GF-D8 (cell line): ENCODE measurements around the gene EXOC6.
"Not testable (repeated sequence)": the region's sequence is repeated elsewhere in the genome, so short reads cannot be mapped to it uniquely, and the experiment has no call there.

Experiments
- DNase-seq: peaks from one replicate; lab custom pipeline; 2025; lab: John Stamatoyannopoulos, UW

EXOC6 gene

DNA sequence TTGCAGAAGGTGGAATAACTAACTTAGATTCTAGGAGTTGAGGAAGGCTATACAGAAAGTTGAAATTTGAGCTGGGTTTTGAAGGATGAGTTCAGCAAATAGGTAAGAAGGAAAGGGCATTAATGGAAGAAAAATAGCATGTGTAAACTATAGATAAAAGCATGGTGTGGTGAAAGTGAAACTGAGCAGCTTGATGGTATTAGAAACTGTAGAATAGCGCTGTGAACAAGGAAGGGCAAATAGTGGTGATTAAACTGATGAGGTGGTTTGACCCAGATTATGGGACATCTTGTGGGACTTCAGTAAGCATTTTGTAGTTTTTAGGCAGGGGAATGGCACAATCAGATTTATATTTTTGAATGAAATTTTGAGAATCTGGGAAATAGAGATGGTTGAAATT lies 90.5 kb downstream of the EXOC6 start:
- DNase-seq, result no peak

DNA sequence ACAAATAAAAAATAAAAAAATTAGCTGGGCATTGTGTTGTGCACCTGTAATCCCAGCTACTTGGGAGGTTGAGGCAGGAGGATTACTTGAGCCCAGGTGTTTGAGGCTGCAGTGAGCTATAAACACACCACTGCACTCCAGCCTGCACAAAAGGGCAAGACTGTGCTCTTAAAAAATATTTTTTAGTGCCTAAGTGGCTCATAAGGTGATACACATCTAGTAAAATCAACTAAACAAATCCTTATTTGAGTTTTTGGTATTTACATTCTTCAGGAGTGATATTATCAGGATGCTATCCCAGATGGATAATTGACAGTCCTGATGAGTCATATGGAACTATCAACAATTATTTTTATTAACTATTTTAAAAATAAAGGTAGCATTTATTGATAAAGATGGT lies 93.9 kb downstream of the EXOC6 start:
- no peak for DNase-seq

DNA sequence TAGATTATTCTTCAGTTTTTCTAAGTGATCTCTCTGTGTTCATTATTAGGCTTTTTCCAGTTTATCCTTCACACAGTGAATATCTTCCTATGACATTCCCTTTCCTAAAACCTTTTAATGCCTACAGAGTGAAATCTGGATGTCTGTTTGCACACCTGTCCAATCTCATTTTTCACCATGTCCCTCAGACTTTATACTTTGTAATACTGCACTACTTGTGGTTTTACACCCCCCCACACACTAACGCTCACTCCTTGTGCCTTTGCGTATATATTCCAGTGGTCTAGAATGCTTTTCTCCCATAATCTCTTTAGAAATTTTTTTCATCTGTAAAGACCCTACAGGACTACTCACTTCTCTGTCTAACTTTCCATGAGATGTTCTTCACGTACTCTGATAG lies 98.2 kb downstream of the EXOC6 start:
- DNase-seq, result no peak

DNA sequence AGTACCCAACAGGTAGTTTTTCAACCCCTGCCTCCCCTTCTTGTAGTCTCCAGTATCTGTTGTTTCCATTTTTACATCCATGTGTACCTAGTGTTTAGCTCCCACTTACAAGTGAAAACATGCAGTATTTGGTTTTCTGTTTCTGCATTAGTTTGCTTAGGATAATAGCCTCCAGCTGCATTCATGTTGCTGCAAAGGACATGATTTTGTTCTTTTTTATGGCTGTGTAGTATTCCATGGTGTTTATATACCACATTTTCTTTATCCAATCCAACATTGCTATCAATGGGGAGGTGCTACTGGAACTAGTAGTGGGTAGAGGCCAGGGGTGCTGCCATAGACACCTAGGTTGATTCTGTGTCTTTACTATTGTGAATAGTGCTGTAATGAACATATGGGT lies 104.3 kb downstream of the EXOC6 start:
- not testable (repeated sequence) for DNase-seq

DNA sequence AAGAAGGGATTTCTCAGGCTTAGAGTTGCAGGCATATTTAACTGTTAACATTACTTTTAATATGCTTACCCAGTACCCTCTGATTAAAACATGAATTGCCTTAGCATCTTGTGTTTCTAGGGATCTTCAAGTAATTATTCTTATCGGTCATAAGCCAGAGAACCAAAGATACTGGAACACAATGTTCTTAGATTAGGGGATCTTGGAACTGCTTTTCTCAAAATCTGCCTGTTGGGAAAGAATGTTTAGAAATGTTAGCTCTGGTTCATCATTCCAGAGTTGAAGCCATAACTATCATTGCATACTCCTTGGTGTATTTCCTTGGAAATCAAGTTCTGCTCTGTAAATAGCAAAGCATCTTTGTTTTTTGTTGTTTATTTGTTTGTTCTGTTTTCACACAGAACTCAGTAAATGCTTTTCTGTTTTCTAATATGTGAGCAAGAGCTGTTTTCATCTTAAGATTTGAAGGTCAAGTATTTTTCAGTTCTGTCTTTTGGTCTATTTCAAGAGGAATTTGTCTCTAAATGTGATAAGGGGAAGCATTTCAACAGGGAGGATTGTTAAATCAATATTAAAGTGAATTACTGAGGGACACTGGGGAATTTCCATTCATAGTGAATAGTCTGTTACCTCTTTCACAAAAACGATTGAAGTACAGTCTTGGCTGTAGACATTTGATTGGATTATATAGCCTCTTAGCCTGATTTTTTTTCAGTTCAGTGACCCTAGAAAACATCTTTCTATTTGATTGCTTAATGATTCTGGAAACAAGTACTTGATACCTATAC lies 109.1 kb downstream of the EXOC6 start:
- DNase-seq, result no peak

DNA sequence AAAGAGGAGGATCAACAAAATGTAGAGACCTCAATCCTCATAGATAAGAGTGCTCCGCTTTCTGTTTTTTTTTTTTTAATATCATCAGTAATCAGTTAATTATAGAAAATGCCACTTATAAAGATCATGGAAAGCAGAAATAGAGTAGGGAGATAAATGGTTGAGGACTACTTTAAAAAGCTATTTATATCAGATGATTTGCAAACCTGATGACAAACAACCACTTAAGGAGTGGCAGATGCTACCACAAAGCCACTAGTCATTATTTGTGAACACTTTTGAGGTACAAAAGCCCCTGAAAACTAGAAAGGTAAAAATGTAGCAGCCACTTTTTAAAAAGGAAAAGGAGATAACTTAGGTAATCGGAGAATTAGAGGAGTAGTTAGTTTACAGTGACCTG lies 113.3 kb downstream of the EXOC6 start:
- no peak for DNase-seq

DNA sequence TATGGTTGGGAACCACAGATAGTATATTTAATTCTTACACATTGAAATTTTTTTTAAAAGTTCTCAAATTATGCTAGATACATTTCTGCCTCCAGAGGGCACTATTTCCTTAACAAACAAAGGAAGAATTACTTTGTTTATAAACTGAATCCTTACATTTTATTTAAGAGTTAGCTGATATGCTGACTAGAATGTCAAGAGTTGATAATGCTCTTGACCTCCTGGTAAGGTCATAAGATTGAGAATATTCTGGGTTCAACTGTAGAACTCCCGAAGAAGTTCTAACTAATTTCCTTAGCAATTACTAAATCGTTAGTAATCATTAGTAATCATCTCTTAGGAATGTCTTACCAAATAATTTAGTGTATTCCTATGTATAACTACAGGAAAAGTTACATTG lies 117.0 kb downstream of the EXOC6 start:
- peak; percentile 18 for DNase-seq

DNA sequence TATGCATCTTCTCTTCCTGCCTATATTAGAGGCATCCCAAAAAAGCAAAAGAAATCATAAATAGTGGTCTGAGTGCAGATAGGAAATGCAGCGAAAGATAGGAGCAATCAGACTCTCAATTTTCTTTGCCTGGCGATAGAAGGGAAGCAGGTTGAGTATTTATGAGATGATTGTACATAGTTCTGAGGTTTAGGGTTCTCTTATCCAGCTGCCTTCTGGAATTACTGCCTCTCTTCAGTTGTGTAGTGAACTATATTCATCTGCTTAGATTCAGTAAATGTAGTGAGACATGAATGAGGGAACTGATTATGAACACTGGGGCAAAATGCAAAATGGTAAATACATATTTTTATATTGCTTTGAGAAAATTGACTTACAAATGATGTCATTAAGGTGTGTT lies 119.3 kb downstream of the EXOC6 start:
- DNase-seq, result no peak

DNA sequence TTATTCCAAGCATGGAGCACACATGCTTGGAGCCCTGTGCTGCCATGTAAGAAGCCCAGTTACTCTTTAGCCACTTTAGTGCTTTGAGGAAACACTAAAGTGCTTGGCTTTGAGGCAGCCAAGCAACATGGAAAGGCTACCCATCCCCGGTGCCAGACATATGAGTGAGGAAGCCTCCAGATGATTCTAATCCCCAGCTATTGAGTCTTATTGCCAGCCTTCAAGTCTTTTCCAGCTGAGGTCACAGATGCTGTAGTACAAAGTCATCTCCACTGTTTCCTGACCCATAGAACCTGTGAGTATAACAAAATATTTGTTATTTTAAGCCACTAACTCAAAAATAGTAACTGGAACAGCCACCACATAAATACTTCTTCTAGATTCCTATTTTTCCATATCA lies 120.8 kb downstream of the EXOC6 start:
- DNase-seq, result no peak

DNA sequence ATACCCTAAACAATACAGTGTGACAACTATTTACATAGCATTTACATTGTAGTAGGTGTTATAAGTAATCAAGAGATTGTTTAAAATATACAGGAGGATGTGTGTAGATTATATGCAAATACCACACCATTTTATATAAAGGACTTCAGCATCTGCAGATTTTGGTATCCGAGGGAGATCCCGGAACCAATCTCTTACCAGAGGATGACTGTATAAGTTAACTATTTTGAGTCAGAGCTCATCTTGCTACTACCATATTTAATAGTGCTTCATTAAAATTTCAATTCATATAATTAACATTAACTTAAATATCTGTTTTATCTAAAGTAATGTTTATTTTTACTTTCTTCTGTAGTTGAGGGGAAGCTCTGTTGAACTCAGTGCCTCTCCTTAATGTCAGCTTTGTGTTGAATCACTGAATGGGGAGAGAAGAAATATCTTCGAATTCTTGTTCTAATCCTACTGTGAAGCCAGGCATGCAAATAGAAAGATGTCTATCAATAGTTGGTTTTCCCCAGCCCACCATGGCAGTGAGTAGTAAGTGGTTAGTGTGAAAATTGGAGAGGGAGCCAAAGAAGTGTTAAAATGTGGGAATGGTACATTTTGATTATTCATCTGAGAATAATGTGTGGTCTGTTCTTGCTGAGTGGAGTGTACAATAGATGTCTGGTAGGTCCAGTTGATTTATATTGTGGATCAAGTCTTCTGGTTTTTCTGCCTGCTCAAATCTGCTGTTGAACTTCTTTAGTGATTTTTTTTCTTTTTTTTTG lies 122.2 kb downstream of the EXOC6 start:
- DNase-seq, result no peak

DNA sequence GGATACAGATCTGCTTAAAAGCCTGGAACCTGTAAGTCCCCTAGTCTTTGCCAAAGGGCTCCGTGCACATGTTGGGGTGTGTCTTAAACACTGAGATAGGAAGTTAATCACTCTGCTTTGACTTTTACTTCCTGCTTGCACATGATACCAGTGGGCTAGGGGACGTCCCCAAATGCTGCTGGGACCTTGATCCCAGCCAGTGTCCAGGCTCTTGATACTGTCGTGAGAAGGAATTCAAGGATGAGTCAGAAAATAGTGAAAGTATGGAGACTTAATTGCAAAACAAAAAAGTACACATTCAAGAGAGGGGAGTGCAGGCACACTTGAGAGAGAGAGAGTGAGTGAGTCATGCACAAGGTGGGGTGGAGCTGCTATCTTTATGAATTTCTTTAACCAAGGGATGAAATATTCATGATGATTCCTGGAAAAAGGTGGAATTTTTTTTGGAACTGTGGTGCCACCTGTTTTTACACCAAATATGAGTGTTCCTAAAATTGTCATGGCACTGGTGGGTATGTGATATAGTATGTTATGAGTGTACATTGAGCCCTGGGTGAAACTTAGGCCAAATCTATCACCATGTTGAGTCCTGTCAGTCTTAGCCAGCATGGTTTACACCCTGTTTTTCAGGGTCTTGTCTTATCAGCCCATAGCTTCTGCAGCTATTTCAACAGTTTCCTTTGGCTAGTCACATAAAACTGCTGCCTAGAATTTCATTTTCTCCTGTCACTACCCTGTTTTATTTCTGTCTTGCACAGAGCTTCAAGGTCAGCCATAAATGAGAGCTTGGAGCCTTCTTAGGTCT lies 123.9 kb downstream of the EXOC6 start:
- DNase-seq, result peak; percentile 70

DNA sequence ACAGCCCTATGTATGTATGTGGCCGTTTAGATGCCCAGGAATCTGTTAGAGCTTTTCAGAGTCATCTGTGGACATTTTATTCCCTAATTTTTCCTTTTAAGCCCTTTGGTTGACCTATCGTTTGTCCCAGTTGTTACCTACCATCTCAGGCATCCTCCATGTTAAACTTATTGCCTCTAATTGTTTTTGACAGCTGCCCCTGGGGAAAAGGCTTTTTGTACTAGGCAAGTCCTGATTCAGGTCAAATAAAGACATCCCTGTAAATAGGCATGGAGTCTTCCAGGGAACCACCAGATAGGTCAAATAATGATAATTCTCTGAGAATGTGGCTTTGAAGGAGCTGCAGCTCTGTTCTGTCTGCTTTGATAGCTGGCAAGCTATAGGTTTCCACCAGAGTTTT lies 124.6 kb downstream of the EXOC6 start:
- no peak for DNase-seq

DNA sequence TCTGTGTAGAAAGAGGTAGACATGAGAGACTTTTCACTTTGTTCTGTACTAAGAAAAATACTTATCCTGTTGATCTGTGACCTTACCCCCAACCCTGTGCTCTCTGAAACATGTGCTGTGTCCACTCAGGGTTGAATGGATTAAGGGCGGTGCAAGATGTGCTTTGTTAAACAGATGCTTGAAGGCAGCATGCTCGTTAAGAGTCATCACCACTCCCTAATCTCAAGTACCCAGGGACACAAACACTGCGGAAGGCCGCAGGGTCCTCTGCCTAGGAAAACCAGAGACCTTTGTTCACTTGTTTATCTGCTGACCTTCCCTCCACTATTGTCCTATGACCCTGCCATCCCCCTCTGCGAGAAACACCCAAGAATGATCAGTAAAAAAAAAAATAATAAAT lies 128.0 kb downstream of the EXOC6 start:
- DNase-seq, result not testable (repeated sequence)

DNA sequence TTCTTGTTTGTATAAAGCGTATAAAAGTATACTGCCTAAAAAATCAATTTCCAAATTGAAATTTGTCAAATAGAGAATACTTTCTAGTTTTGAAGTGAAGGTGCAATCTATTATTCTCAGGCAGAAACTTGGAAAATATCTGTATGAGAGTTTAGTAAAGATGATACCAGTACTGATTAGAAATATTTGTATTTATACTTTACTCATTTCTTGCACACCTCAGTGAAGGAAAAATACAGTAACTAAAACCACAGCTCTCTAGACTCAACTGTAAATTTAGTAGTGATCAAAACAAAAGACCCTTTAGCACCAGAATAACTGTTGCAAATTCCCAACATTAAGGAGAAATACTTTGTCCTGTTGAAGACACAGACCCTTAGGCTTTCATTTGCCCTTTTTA lies 140.9 kb downstream of the EXOC6 start:
- DNase-seq, result no peak

DNA sequence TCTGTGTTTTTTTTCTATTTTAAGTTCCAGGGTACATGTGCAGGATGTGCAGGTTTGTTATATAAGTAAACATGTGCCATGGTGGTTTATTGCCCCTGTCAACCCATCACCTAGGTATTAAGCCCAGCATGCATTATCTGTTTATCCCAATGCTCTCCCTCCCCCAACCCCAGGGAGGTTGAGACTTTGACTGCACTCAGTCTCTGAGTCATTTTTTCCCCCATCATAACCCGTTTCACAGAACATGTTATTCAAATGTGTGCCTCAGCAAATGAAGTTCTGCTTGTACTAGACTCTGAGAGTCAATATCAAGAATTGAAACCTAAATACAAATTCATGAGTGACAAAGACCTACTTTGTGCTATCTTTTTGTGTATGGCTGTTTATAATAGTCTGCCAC lies 142.3 kb downstream of the EXOC6 start:
- DNase-seq, result peak; percentile 2

DNA sequence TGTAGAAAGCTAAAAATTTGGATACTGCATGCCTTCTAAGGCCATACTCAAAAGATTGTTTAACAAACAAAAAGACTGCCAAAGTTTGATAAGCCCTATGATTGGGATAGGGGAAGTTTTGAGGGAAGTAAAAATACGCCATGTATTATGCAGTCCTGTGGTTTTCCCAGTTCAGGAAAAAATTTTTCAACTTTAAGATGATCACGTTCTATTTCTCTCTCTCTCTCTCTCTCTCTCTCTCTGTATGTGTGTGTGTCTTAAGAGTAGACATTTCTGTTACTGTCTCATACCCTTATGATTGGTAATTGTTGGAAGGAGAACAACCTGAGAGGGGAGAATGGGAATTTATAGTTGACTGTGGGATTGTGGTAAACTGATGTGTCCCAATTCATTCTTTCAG lies 143.2 kb downstream of the EXOC6 start:
- DNase-seq, result no peak

DNA sequence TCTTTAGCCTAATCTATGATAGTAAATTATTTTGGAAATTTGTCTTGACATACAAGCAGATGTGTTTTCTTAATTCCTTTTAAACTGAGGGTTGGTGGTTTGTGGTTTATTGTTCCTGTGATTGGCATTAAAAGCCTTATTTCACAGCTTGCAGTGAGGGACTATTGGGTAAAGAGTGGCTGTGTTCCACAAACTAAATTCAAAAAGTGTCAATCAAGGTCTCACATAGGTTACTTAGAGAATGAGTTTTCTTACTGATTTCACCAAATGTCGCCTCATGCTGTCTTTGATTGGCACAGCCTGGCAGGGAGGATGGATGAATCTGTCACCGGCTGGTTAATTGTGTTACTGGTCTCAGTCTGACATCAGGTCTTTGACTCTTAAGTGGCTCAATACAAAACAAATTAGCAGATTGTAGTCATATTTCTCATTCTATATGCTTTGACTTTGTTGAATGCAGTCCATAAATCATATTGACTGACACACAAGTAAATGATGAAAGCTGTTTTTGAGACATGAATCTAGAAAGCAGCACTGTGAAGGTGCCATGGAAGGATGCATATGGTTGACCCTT lies 145.5 kb downstream of the EXOC6 start:
- peak; percentile 51 for DNase-seq

DNA sequence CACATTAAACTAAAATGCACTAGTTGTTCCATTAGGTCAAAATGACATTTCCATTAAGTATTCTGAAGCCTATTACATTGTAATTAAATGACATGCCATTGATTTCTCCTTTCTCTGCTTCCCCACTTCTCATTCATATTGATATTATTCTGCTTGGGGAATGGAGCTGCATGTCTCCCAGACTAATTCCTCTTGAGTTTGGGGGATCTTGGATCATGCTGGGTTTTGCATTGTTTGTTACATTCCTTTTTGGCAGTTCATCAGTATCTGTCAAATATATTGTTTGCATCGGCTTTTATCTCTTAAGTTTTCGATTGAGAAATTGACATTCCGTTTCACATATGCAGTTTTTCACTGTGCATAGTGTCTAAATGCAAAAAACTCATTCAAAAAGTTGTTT lies 147.2 kb downstream of the EXOC6 start:
- no peak for DNase-seq

DNA sequence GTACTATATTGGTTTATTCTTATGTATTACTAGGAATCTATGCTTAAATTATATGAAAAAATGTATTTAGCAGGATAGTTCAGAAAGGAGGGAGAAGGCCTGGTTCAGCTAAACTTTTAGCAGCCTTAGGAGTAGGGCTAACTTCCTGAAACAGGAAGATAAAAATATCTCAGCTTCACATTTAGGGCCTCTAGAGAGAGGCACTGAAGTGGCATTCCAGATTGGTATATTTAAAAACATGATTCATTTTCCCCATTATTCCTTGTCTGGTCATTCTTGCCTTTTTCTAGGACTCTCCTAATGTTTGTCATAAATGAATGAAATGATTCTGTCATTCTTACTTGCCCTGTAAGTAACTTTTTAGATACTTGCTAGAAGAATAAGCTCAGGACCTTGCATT lies 149.3 kb downstream of the EXOC6 start:
- DNase-seq, result no peak

DNA sequence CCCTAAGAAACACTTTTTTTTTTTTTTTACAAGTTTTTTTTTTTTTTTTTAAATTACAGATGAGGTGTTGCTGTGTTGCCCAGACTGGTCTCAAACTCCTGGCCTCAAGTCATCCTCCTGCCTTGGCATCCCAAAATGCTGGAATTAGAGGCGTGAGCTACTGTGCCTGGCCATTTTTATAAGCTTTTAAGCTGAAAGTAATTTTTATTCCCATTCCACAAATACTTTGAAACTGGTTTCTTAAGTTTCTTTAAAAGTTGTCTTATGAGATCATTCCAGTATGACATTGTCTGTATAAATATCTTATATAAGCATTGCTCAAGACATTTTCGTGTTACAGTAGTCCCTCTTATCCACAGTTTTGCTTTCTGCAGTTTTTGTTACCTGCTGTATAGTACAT lies 150.9 kb downstream of the EXOC6 start:
- no peak for DNase-seq

DNA sequence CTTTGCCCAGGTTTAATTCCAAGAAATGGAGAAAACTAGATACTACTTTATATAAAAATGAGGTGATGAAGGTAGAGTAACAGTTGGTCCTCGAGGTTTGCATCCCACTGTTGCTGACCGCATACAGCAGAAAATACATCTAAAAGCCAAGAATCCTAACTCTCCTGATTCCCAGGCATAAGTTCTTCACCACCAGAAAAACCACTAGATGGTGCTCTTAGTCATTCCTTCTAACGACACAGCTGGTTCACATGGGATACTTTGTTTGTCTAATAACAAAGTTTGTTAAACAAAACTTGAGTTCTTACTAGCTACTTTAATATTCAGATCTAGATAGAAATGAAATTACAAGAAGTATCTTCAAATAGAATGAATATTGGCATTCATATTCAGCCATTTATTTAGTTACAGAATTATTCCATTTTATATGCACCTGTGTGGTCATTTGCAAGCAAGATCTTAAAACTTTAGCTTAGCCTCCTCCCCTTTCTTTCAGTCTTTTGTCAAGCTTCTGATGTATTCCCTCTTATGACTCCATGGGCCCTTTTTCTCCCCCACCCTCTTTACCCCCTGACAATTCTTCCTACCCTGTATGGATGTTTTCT lies 158.2 kb downstream of the EXOC6 start:
- no peak for DNase-seq

DNA sequence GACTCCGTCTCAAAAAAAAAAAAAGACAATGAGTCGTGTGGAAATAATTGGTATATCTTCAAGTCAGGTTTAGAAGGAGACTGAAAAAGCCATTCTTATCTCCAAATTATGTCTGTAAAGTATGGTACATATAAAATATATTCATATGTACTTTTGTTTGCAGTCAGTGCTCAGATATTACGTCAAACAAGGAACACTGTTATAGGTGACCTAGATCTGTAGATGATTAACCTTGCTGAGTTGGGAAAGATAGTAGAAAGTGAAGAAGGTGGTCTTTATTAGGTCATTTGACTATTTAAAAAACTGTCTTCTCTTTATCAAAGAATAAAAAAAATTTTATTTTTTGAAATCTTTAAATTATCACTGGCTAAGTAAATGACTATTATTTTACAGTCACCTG lies 167.4 kb downstream of the EXOC6 start:
- DNase-seq, result no peak
